ENCODE data around the gene POR.

DNA sequence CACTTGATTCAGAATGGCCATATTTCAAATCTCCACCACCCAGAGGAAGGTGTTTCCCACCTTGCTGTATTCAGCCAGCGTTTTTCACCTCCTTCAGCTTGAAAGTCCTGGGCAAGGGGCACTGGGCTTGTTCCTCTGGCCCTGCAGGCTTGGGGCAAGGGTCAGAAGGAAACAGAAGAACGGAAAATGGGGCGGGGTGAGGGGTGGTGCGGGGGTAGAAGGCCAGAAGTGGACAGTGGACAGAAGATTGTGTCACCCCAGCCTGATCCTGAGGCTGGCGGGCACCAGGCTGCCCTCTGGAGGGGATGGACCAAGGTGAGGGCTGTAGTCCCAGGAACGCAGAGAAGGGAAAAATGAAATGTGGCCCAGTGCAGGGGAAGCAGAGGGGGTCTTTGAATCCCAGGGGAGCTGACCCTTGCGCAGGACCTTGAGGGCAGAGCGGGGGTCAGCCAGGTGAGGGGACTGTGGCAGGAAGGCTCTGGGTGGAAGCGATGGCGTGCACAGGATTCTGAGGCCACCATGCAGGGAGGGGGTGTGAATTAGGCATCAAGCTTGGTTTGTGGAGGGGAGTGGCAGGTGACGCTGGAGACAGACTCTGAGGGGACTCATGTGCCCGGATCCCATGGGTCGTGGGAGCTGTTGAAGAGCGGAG, 56.5 kb downstream of the POR start:
- TF ChIP-seq CTCF (IDR thresholded peaks at IDR 0.05; ENCODE audit: poor library complexity), result no peak
- no peak for TF ChIP-seq EZH2 (IDR thresholded peaks at IDR 0.05; ENCODE audit: borderline replicate concordance)
- no peak for TF ChIP-seq EZH2phosphoT487 (IDR thresholded peaks at IDR 0.05; ENCODE audit: low read depth, severe bottlenecking, unreplicated experiment)
